ENCODE results near the gene MACC1. TPM values are rescaled to one million over a fixed set of nuclear protein-coding genes. Genes with fewer than 3 reads are reported as not detected.

MACC1 gene
- total and polyA plus RNA-seq, 5 donors from 2014 or later = 0.12 to 1.0 (median 0.21) TPM; not detected in 2

GRCh38 chr7:20104696-20105095 is 112.5 kb downstream of the MACC1 start:
- Histone ChIP-seq H3K27me3 (ENCODE audit: control insufficient read depth, insufficient read depth, low read length) (no peaks in the 10 kb centered on the region), H3K4me3 (ENCODE audit: low read depth, low read length) (no peak overlapping the region), H3K4me1 (ENCODE audit: control insufficient read depth, insufficient read depth, low read length, poor library complexity, severe bottlenecking) (no peaks in the 10 kb centered on the region), H3K9me3 (ENCODE audit: control insufficient read depth in 2 of 2, low read length in 2 of 2) (no peaks in the 10 kb centered on the region), H3K36me3 (ENCODE audit: control insufficient read depth, insufficient read depth, low read length) (no peaks in the 10 kb centered on the region), H3K27ac (ENCODE audit: insufficient read depth, low read length, poor library complexity, severe bottlenecking) (no peak overlapping the region)
- Mint-ChIP-seq H3K27ac (no peak overlapping the region), H3K27me3 (no peaks in the 10 kb centered on the region), H3K9me3 (peaks cover 0 to 5% (median 0%) of the 10 kb centered on the region in 7 donors), H3K36me3 (no peaks in the 10 kb centered on the region), H3K4me3 (no peak overlapping the region), H3K4me1 (no peaks in the 10 kb centered on the region)
- ATAC-seq (ENCODE audit: low read depth in 2 of 2) (no peak), DNase-seq (no peak)

DNA sequence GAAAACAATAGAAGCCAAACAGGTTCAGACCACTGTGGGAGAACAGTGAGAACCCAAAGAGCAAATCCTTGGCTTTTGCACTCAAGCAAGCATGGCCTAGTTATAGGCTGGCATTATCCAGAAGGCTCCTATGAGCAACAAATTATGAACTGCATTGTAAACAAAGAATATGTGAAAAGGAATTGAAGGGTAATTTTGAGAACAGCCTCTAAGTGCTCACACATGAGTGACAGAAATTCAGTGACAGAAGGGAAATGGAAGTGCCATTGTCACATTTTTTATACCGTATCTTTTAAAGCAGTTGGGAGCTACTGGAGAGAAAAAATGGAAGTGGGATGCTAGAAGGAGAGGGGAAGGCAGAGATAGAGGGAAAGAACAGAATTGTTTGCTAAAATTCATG is 114.2 kb downstream of the MACC1 start:
- Mint-ChIP-seq H3K4me3 (no peak overlapping the region), H3K36me3 (no peaks in the 10 kb centered on the region), H3K27me3 (no peaks in the 10 kb centered on the region), H3K27ac (no peak overlapping the region), H3K9me3 (peaks cover 0 to 5% (median 3%) of the 10 kb centered on the region in 7 donors), H3K4me1 (no peaks in the 10 kb centered on the region)
- Histone ChIP-seq H3K36me3 (ENCODE audit: control insufficient read depth, insufficient read depth, low read length) (no peaks in the 10 kb centered on the region), H3K4me1 (ENCODE audit: control insufficient read depth, insufficient read depth, low read length, poor library complexity, severe bottlenecking) (no peaks in the 10 kb centered on the region), H3K9me3 (ENCODE audit: control insufficient read depth in 2 of 2, low read length in 2 of 2) (no peaks in the 10 kb centered on the region), H3K27me3 (ENCODE audit: control insufficient read depth, insufficient read depth, low read length) (no peaks in the 10 kb centered on the region), H3K4me3 (ENCODE audit: low read depth, low read length) (no peak overlapping the region), H3K27ac (ENCODE audit: insufficient read depth, low read length, poor library complexity, severe bottlenecking) (no peak overlapping the region)
- ATAC-seq (ENCODE audit: low read depth in 2 of 2) = no peak
- no peak for DNase-seq

- H3K4me1 ChIP-seq (ENCODE audit: control insufficient read depth, insufficient read depth, low read length, poor library complexity, severe bottlenecking) = no peaks in the 10 kb centered on the region
- H3K27me3 ChIP-seq (ENCODE audit: control insufficient read depth, insufficient read depth, low read length) = no peaks in the 10 kb centered on the region
- DNase-seq (no peak), ATAC-seq (ENCODE audit: low read depth in 2 of 2) (no peak)
- Mint-ChIP-seq H3K4me1 (no peaks in the 10 kb centered on the region), H3K27me3 (no peaks in the 10 kb centered on the region), H3K9me3 (peaks cover 2 to 18% (median 7%) of the 10 kb centered on the region in 7 donors), H3K36me3 (no peaks in the 10 kb centered on the region), H3K27ac (no peak overlapping the region), H3K4me3 (no peak overlapping the region)
- H3K9me3 ChIP-seq (ENCODE audit: control insufficient read depth in 2 of 2, low read length in 2 of 2) = no peaks in the 10 kb centered on the region
- H3K27ac ChIP-seq (ENCODE audit: insufficient read depth, low read length, poor library complexity, severe bottlenecking) = no peak overlapping the region
- H3K36me3 ChIP-seq (ENCODE audit: control insufficient read depth, insufficient read depth, low read length) = no peaks in the 10 kb centered on the region
- no peak overlapping the region for H3K4me3 ChIP-seq (ENCODE audit: low read depth, low read length)
Observed at GRCh38 chr7:20095862-20096261, 121.3 kb downstream of the MACC1 start.

GRCh38 chr7:20095436-20095835 is 121.7 kb downstream of the MACC1 start:
- Mint-ChIP-seq H3K9me3 (peaks cover 2 to 18% (median 7%) of the 10 kb centered on the region in 7 donors), H3K27me3 (no peaks in the 10 kb centered on the region), H3K4me3 (no peak overlapping the region), H3K4me1 (no peaks in the 10 kb centered on the region), H3K27ac (no peak overlapping the region), H3K36me3 (no peaks in the 10 kb centered on the region)
- no peaks in the 10 kb centered on the region for H3K4me1 ChIP-seq (ENCODE audit: control insufficient read depth, insufficient read depth, low read length, poor library complexity, severe bottlenecking)
- no peak for ATAC-seq (ENCODE audit: low read depth in 2 of 2)
- no peaks in the 10 kb centered on the region for H3K36me3 ChIP-seq (ENCODE audit: control insufficient read depth, insufficient read depth, low read length)
- no peak overlapping the region for H3K27ac ChIP-seq (ENCODE audit: insufficient read depth, low read length, poor library complexity, severe bottlenecking)
- no peaks in the 10 kb centered on the region for H3K27me3 ChIP-seq (ENCODE audit: control insufficient read depth, insufficient read depth, low read length)
- DNase-seq = no peak
- no peak overlapping the region for H3K4me3 ChIP-seq (ENCODE audit: low read depth, low read length)
- no peaks in the 10 kb centered on the region for H3K9me3 ChIP-seq (ENCODE audit: control insufficient read depth in 2 of 2, low read length in 2 of 2)

- DNase-seq = no peak
- Histone ChIP-seq H3K27me3 (ENCODE audit: control insufficient read depth, insufficient read depth, low read length) (no peaks in the 10 kb centered on the region), H3K4me1 (ENCODE audit: control insufficient read depth, insufficient read depth, low read length, poor library complexity, severe bottlenecking) (no peaks in the 10 kb centered on the region), H3K9me3 (ENCODE audit: control insufficient read depth in 2 of 2, low read length in 2 of 2) (no peaks in the 10 kb centered on the region), H3K4me3 (ENCODE audit: low read depth, low read length) (no peak overlapping the region), H3K27ac (ENCODE audit: insufficient read depth, low read length, poor library complexity, severe bottlenecking) (no peak overlapping the region), H3K36me3 (ENCODE audit: control insufficient read depth, insufficient read depth, low read length) (no peaks in the 10 kb centered on the region)
- Mint-ChIP-seq H3K27ac (no peak overlapping the region), H3K4me3 (no peak overlapping the region), H3K4me1 (no peaks in the 10 kb centered on the region), H3K9me3 (peaks cover 2 to 18% (median 8%) of the 10 kb centered on the region in 7 donors), H3K36me3 (no peaks in the 10 kb centered on the region), H3K27me3 (no peaks in the 10 kb centered on the region)
- ATAC-seq (ENCODE audit: low read depth in 2 of 2) = no peak
Observed at GRCh38 chr7:20089431-20089830, 127.8 kb downstream of the MACC1 start.

- no peak for ATAC-seq (ENCODE audit: low read depth in 2 of 2)
- H3K27me3 ChIP-seq (ENCODE audit: control insufficient read depth, insufficient read depth, low read length) = no peaks in the 10 kb centered on the region
- no peaks in the 10 kb centered on the region for H3K4me1 Mint-ChIP-seq
Observed at GRCh38 chr7:20085086-20085485, 132.1 kb downstream of the MACC1 start.

More at GRCh38 chr7:20085086-20085485, 132.1 kb downstream of the MACC1 start:
- no peaks in the 10 kb centered on the region for H3K27me3 Mint-ChIP-seq
- peak overlapping the region in 1 of 3 donors; percentile 92 for H3K27ac Mint-ChIP-seq
- no peaks in the 10 kb centered on the region for H3K36me3 ChIP-seq (ENCODE audit: control insufficient read depth, insufficient read depth, low read length)
- H3K4me3 Mint-ChIP-seq = no peak overlapping the region
- no peaks in the 10 kb centered on the region for H3K9me3 ChIP-seq (ENCODE audit: control insufficient read depth in 2 of 2, low read length in 2 of 2)
- no peaks in the 10 kb centered on the region for H3K4me1 ChIP-seq (ENCODE audit: control insufficient read depth, insufficient read depth, low read length, poor library complexity, severe bottlenecking)
- DNase-seq = no peak
- H3K36me3 Mint-ChIP-seq = no peaks in the 10 kb centered on the region
- H3K9me3 Mint-ChIP-seq = peaks cover 0 to 15% (median 2%) of the 10 kb centered on the region in 7 donors
- H3K27ac ChIP-seq (ENCODE audit: insufficient read depth, low read length, poor library complexity, severe bottlenecking) = no peak overlapping the region
- no peak overlapping the region for H3K4me3 ChIP-seq (ENCODE audit: low read depth, low read length)

Other genes starting within 250 kb of the MACC1 start
- 2.1 TPM for gene ITGB8, start 113.5 kb upstream of the MACC1 start, total RNA-seq
- gene ITGB8, start 113.5 kb upstream of the MACC1 start, polyA plus RNA-seq = under 1 TPM in 2 of 4 donors, not detected in 2; 0.06 to 0.55 TPM